Measurements from ENCODE around the gene TBC1D16.

Gene TBC1D16

GRCh38 chr17:79948945-79949655 is 86.6 kb downstream of the TBC1D16 start:
- DNase-seq, result no peak

- DNase-seq, result no peak
Measured at GRCh38 chr17:79948406-79948944, 87.2 kb downstream of the TBC1D16 start.

GRCh38 chr17:79947351-79948031 is 88.2 kb downstream of the TBC1D16 start:
- DNase-seq, result no peak

GRCh38 chr17:79946352-79947231 is 89.1 kb downstream of the TBC1D16 start:
- no peak for DNase-seq

- DNase-seq, result no peak
Measured at GRCh38 chr17:79945591-79946255, 89.9 kb downstream of the TBC1D16 start.

DNA sequence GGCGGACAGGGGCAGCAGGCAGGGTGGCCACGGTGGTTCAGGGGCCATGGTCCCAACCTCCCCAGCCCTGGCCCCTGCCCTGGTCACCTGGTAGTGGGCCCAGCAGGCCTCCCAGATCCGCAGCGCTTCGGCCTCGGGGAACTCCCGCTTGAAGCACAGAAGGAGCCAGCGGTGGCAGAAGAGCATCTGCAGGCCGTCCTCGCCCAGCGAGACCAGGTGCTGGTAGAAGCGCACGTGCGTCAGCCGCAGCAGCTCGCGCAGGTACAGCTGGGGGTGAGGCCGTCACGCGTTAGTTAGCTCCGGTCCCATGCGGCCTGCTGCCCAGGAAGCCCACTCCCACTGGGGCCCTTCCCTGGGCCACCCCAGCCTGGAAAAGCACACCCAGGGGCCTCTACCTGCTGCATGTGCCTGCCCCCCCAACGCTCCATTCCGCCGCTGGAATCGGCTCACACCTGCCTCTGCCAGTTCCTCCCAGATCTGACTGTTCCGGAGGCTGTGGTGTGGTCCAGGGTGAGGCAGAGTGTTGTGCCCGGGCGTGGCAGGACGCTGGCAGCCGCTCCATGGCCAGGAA is 90.8 kb downstream of the TBC1D16 start:
- no peak for DNase-seq

DNA sequence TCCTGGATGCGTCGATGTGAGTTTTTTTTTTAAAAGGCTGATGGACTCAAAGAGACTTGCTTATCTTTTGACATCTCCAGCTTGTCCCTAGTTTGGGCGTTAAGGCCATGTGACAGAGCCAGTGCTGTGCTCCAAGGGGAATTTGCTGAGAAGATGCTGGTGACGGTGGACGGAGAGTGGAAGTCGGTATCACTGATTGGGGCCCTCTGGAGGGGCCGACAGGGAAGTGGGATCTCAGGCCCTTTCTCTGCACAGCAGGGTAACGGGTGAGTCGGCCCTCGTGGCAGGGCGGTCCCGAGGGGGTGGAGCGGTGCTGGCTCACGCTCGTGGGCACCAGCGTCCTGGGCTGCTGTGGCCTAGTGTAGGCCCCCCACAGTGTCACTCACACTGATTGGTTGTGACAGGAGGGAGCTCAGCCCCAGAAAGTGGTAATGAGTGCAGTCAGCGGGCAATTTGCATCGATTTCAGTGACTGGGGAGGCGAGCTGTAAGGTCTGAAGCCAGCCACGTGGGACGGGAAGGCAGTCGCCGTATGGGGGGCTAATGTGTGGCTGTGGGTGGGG is 91.3 kb downstream of the TBC1D16 start:
- DNase-seq, result no peak

DNA sequence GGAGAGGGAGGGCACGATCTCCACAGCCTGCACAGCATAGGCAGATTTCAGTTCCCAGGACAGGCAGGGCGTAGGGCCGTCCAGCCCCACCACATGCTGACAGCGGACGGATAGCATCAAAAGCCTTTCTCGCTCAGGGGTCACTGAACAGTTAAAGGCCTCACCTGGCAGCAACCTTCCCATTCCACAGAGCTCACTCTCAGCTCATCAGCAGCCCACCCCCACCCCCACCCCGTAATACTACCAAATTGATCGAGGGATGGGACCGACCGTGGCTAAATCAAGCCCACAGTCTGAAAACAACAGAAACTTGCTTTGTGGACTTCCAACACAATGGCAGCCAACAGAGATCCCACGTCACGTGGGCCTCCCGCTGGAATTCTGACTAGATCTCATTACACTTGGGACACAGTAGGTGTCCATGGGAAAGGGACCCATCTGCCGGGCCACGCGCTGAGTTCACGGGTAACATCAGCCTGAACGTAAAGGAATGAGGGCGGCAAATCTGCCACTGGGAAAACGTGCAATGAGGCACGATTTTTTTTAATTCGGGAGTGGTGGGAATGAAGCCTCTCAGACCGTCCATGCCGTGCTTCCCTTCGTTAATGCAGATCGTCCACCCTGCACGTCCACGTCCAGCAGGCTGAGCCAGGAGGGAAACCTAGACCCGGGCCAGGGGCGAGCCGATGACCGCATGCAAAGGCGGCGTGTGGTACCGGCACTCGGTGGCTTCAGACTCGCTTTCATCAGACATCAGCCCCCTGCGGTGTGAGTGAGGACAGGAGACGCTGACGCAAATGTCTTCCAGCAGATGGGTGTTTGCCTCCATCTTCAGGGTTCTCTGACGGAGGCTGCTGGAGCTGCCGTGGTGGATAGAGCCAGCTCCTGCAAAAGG is 92.1 kb downstream of the TBC1D16 start:
- no peak for DNase-seq

DNA sequence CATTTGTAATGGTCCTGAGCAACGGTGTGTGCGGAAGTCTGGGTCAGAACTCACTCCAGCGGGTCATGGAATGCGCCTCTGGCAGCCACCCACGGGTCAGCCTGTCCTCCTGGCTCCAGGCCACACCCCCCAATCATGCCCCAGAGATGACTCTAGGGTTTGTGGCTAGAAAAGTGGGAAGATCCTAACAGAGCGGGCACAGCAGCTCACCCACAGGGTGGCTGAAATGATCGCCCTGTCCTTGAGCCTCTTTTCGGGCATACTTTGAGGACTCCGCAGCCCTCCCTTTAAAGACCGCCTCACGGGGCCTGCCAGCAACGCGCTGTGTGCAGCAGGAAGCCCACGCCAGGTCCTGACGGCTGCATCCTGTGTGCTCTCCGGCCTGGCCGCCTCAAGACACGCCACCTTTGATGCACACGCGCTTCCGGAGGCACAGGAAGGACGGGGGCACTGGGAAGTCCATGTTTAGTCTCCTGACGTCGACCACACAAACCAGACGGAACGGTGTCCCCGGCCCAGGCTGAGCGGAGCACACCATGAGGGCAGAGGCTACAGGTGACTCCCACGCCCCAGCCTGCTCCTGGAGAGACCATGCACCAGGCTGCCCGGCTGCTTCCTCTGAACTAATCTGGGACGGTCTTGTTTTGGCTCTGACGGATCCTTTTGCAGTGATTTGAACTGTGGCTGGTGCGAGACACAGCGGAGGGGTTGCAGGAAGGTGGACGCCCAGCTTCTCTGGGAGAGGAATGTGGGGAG is 92.9 kb downstream of the TBC1D16 start:
- no peak for DNase-seq

GRCh38 chr17:79942011-79942405 is 93.7 kb downstream of the TBC1D16 start:
- DNase-seq, result no peak

DNA sequence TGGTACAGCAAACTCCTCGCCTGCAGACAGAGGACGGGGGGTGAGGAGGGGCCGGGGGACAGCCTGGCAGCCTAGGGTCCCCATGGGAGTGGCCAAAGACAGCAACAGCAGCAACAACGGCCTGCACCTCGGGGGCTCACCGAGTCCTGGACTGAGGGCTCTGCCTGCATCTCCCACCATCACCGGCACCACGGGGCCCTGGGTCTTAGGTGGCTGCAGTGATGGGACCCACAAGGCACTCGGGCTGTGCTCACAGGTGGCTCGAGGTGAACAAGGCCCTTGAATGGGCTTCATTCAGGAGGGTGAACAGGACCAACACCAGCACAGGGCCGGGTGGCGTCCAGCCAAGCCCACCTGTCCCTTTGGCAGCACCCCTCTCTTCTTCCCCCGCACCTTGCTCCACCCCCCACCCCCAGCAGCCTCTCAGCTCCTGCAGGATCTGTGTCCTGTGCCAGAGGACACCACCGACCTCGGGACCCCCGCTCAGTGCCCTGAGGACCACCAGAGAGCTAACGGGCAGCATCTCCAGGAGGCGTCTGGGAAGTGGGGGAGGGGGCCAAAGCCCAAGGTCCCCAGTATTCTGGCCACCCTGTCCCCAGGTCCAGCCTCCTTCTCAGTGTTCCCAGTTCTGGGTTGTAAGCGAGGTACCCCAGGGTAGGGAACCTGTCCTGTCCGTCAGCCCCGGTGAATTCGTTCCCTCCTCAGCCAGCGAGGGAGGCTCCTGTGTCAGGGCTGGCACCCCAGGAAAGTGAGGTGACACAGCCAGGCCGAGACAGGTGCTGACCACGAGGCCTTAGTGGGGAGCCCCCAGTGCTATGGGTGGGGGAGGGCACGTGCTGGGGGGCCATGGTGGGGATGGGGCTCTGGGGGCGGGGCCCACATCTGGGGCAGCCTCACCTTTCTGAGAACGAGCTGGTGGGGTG is 94.3 kb downstream of the TBC1D16 start:
- no peak for DNase-seq

DNA sequence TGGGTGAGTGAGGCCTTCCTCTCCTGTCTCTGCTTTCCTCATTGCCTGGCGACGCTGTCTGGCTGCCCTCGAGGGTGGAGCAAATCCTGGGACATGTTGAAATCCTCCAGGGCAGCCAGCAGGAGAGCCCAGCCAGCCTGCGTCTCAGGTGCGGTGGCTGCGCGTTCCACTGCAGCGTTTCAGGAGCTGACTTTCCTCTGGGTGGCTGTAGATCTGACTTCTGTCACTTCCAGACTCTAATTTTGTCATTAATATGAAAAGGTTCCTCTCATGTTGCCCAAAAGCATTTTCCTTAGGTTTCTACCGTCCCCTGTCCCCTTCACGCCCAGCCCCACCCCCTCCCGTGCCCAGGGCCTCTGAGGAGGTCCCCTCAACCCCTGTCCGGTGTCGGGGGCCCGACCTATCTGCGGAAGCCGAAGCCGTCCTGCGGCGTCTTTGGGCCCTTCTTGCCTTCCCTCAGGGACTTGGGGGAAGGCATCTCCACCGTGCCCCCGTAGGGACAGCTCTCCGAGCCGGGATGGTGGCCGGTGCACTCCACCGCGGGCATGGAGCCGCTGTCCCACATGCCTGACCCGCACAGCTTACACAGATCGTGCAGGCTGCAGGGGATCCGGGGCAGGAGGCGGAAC is 95.1 kb downstream of the TBC1D16 start:
- DNase-seq, result no peak

DNA sequence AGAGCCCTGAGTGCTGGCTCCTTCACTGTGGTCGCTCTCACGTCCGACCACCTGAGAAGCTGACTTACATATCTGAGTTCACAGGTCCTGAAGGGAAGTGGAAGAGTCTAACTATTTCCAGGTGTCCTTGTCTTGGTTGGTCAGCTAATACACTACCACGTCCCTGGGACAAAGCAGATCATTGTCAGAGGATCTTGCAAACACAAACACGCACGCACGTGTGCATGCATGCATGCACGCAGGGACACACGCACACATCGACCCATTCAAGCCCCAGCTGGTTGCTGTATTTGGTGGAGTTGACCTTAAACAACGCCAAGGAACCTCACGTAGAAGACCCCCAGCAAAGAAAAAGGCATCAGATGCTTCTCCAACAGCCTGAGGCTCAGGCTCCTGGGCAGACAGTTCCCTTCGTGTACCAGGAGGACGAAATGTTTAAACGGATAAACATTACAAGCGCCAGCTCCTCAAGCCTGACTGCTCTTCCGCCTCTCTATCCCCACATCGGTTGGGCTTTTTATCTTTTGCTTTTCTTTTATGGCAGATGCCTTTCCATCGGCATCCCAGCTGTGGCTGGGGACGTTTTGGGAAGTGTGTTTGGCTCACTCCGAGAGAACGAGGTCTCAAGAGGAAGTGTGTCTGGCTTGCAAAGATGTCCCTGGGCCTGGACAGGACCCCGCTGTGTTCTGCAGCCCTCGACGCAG is 95.8 kb downstream of the TBC1D16 start:
- no peak for DNase-seq

GRCh38 chr17:79939094-79939435 is 96.6 kb downstream of the TBC1D16 start:
- DNase-seq, result no peak

- DNase-seq, result no peak
Measured at GRCh38 chr17:79938336-79939093, 97.2 kb downstream of the TBC1D16 start.

- no peak for DNase-seq
Measured at GRCh38 chr17:79937391-79938335, 98.0 kb downstream of the TBC1D16 start.

Measured in MV-4-11 (cell line).